H9 (cell line): ENCODE results near the gene PSKH1. TPM values are rescaled to one million over a fixed set of nuclear protein-coding genes. Genes with fewer than 3 reads are reported as not detected.
"Not testable (repeated sequence)": the region's sequence is repeated elsewhere in the genome, so short reads cannot be mapped to it uniquely, and the experiment has no call there.

Source experiments
- DNase-seq: peaks from one replicate; pipeline ENCODE4 v3.0.0-alpha.2; 2017
- H2AFZ ChIP-seq: one replicate; pipeline ENCODE4 v1.6.1; 2013; ENCODE audit warnings: mild to moderate bottlenecking, low read length, control low read depth, moderate library complexity
- H2AK5ac ChIP-seq: 2 replicates; pipeline ENCODE4 v1.6.1; 2013; ENCODE audit warnings: low read length, control low read depth, mixed read lengths; ENCODE audit not compliant: insufficient read length
- H2BK120ac ChIP-seq: one replicate; pipeline ENCODE4 v1.6.1; 2013; ENCODE audit warnings: low read depth, mild to moderate bottlenecking, low read length, control low read depth, inconsistent platforms; ENCODE audit not compliant: poor library complexity, severe bottlenecking
- H2BK12ac ChIP-seq: 2 replicates; pipeline ENCODE4 v1.6.1; 2013; ENCODE audit warnings: low read length, control low read depth, mixed read lengths, low read depth; ENCODE audit not compliant: insufficient read length
- H2BK15ac ChIP-seq: 2 replicates; pipeline ENCODE4 v1.6.1; 2013; ENCODE audit warnings: low read depth, low read length, control low read depth
- H2BK20ac ChIP-seq: one replicate; pipeline ENCODE4 v1.6.1; 2013; ENCODE audit warnings: low read depth, mild to moderate bottlenecking, low read length, control low read depth, inconsistent platforms; ENCODE audit not compliant: poor library complexity, severe bottlenecking
- H2BK5ac ChIP-seq: 2 replicates; pipeline ENCODE4 v1.6.1; 2013; ENCODE audit warnings: low read length, control low read depth, mixed read lengths; ENCODE audit not compliant: insufficient read length
- H3K14ac ChIP-seq: 2 replicates; pipeline ENCODE4 v1.6.1; 2013; ENCODE audit warnings: low read length, control low read depth; ENCODE audit not compliant: insufficient read depth
- H3K18ac ChIP-seq: 2 replicates; pipeline ENCODE4 v1.6.1; 2013; ENCODE audit warnings: low read depth, mild to moderate bottlenecking, mixed read lengths, low read length, control low read depth; ENCODE audit not compliant: insufficient read length
- H3K23ac ChIP-seq: 2 replicates; pipeline ENCODE4 v1.6.1; 2013; ENCODE audit warnings: low read length, control low read depth, mixed read lengths, low read depth; ENCODE audit not compliant: insufficient read length
- H3K23me2 ChIP-seq: 2 replicates; pipeline ENCODE4 v1.6.1; 2013; ENCODE audit warnings: low read depth, mild to moderate bottlenecking, mixed read lengths, low read length, control low read depth; ENCODE audit not compliant: insufficient read length, poor library complexity, severe bottlenecking
- H3K27ac ChIP-seq: 2 replicates; pipeline ENCODE4 v1.5.1; 2013; ENCODE audit warnings: low read length, control low read depth, mixed read lengths, low read depth; ENCODE audit not compliant: insufficient read length
- H3K27me3 ChIP-seq: 2 replicates; pipeline ENCODE4 v1.6.1; 2013; ENCODE audit warnings: low read length, control low read depth, inconsistent platforms; ENCODE audit not compliant: insufficient read depth
- H3K4ac ChIP-seq: 2 replicates; pipeline ENCODE4 v1.6.1; 2013; ENCODE audit warnings: low read depth, mild to moderate bottlenecking, control low read depth, inconsistent platforms, low read length, moderate library complexity
- H3K4me1 ChIP-seq: 2 replicates; pipeline ENCODE4 v1.6.1; 2013; ENCODE audit warnings: low read length, control low read depth, inconsistent platforms; ENCODE audit not compliant: insufficient read depth
- H3K4me2 ChIP-seq: 2 replicates; pipeline ENCODE4 v1.6.1; 2013; ENCODE audit warnings: low read length, control low read depth, mixed read lengths; ENCODE audit not compliant: insufficient read length, insufficient read depth
- H3K56ac ChIP-seq: 2 replicates; pipeline ENCODE4 v1.6.1; 2013; ENCODE audit warnings: low read depth, mild to moderate bottlenecking, mixed read lengths, low read length, control low read depth; ENCODE audit not compliant: insufficient read length
- H3K79me1 ChIP-seq: 2 replicates; pipeline ENCODE4 v1.6.1; 2013; ENCODE audit warnings: low read depth, mild to moderate bottlenecking, moderate library complexity, low read length, control low read depth, inconsistent platforms; ENCODE audit not compliant: insufficient read depth, poor library complexity, severe bottlenecking
- H3K79me2 ChIP-seq: 2 replicates; pipeline ENCODE4 v1.6.1; 2013; ENCODE audit warnings: low read length, control low read depth, inconsistent platforms; ENCODE audit not compliant: insufficient read depth
- H3K9ac ChIP-seq: 2 replicates; pipeline ENCODE4 v1.6.1; 2013; ENCODE audit warnings: low read length, control low read depth, mixed read lengths; ENCODE audit not compliant: insufficient read length; ENCODE audit errors: extremely low read depth
- H3K9me3 ChIP-seq: one replicate; pipeline ENCODE4 v1.6.1; 2013; ENCODE audit warnings: low read depth, low read length, inconsistent platforms; ENCODE audit not compliant: control insufficient read depth
- H3T11ph ChIP-seq: one replicate; pipeline ENCODE4 v1.6.1; 2013; ENCODE audit warnings: mild to moderate bottlenecking, low read length, control low read depth, inconsistent platforms
- H4K20me1 ChIP-seq: one replicate; pipeline ENCODE4 v1.6.1; 2013; ENCODE audit not compliant: control insufficient read depth, insufficient read length, insufficient read depth
- H4K5ac ChIP-seq: 2 replicates; pipeline ENCODE4 v1.6.1; 2013; ENCODE audit warnings: low read depth, mild to moderate bottlenecking, mixed read lengths, low read length, control low read depth; ENCODE audit not compliant: insufficient read length
- H4K8ac ChIP-seq: replicated peaks from 2 replicates; pipeline ENCODE4 v1.6.1; 2013; ENCODE audit warnings: low read length, control low read depth, mixed read lengths, low read depth; ENCODE audit not compliant: insufficient read length
- H4K91ac ChIP-seq: 2 replicates; pipeline ENCODE4 v1.6.1; 2013; ENCODE audit warnings: low read depth, mild to moderate bottlenecking, moderate library complexity, mixed read lengths, low read length, control low read depth; ENCODE audit not compliant: insufficient read length
- H3K27ac Mint-ChIP-seq, 3 experiments: 2 replicates in 2 of 3; 3 replicates in 1 of 3; pipeline ENCODE4 v1.8.0; 2020 to 2021; ENCODE audit warnings: mixed read lengths in 3 of 3, mild to moderate bottlenecking in 1 of 3, moderate library complexity in 1 of 3
- H3K27me3 Mint-ChIP-seq: 2 replicates; pipeline ENCODE4 v1.8.0; 2021; ENCODE audit warnings: low read depth, mild to moderate bottlenecking, moderate library complexity, mixed read lengths
- H3K36me3 Mint-ChIP-seq, 3 experiments: 2 replicates in 2 of 3; 3 replicates in 1 of 3; pipeline ENCODE4 v1.8.0; 2020 to 2021; ENCODE audit warnings: low read depth in 3 of 3, mixed read lengths in 3 of 3; ENCODE audit not compliant: insufficient read depth in 1 of 3
- H3K4me1 Mint-ChIP-seq, 2 experiments: 2 replicates each; pipeline ENCODE4 v1.8.0; 2020; ENCODE audit warnings: mixed read lengths in 2 of 2
- H3K4me3 Mint-ChIP-seq, 2 experiments: 2 replicates in 1 of 2; 3 replicates in 1 of 2; pipeline ENCODE4 v1.8.0; 2020 to 2021; ENCODE audit warnings: mild to moderate bottlenecking in 2 of 2, mixed read lengths in 2 of 2, moderate library complexity in 1 of 2
- H3K9me3 Mint-ChIP-seq, 2 experiments: 2 replicates in 1 of 2; 3 replicates in 1 of 2; pipeline ENCODE4 v1.8.0; 2020; ENCODE audit warnings: mild to moderate bottlenecking in 2 of 2, mixed read lengths in 2 of 2, moderate library complexity in 1 of 2
- WGBS: extraction: QIAGEN DNeasy Blood & Tissue Kit; methylation state at CpG from one replicate; pipeline ENCODE4 v1.1.7; 2013; ENCODE audit warnings: missing lambda C conversion rate, low lambda C conversion rate, mixed read lengths; ENCODE audit not compliant: insufficient read length; ENCODE audit errors: extremely low coverage; 5-methylcytosine and 5-hydroxymethylcytosine counted together
- total RNA-seq: library from RNA; stranded (reverse); gene quantifications from 2 replicates; pipeline ENCODE4 v1.2.1, GENCODE V29; 2021
- TF ChIP-seq, protein P1 (sequence below): fragments of 200-600 bp; sonication (generic); conservative IDR thresholded peaks from 3 replicates; pipeline ENCODE4 v1.8.0; 2021; ENCODE audit warnings: antibody characterized with exemption, mild to moderate bottlenecking

Gene PSKH1
- total RNA-seq, 1 experiment from 2014 or later, result 29.1 TPM

DNA sequence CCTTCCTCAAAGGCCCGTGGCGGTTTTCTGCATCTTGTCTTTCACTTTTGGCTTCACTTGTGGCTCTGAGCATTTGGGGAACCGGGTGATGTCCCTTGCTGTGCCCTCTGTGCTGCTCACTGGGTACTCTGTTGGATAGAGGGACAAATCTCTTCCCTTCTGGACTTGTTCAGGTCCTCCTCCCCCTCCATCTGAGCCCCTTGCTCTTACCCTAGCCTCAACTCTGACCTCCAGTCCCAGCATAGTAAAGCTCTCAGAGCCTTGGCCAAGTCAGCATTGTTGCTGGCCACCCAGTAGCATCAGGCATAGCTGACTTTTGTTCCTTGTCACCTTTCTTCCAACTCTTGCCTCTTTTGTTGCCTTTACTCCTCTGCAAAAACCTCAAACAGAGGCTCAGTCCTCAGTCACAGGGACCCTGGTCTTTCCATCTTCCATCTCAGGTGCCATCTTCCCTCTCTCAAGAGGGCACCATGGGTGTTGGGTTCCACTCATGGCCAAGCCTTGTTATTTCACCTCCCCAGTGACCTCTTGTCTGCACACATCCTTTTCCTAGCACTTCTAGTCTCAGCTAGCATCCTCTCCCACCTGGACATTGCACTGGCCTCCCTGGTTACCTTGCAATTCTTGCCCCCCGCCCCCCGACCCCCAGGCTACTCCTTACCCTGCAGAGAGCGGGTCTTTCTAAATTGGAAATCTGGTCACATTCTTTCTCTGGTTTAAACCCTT, 44.0 kb downstream of the PSKH1 start:
- peaks cover 10% of the 10 kb centered on the region for H3K27me3 Mint-ChIP-seq
- DNase-seq, result no peak
- Histone ChIP-seq H3T11ph (no peak overlapping the region), H2AFZ (no peak overlapping the region), H2BK15ac (no peak overlapping the region), H3K4me1 (peaks cover 3% of the 10 kb centered on the region; the same call in 1 of the 2 replicates), H3K27me3 (no peaks in the 10 kb centered on the region), H4K91ac (no peak overlapping the region), H3K23me2 (peaks cover 18% of the 10 kb centered on the region), H3K4me2 (peak overlapping the region; percentile 79), H2BK120ac (no peak overlapping the region), H3K23ac (no peak overlapping the region), H3K9ac (peak overlapping the region; percentile 33), H3K27ac (no peak overlapping the region), H3K18ac (no peak overlapping the region), H3K9me3 (no peaks in the 10 kb centered on the region), H4K5ac (no peak overlapping the region), H3K79me1 (no peaks in the 10 kb centered on the region), H2AK5ac (no peak overlapping the region), H4K20me1 (no peaks in the 10 kb centered on the region), H3K79me2 (no peaks in the 10 kb centered on the region), H3K4ac (no peak overlapping the region), H3K56ac (no peak overlapping the region), H3K14ac (peak overlapping the region; percentile 16; the same call in 1 of the 2 replicates), H2BK5ac (no peak overlapping the region), H2BK20ac (no peak overlapping the region), H4K8ac (no peak overlapping the region), H2BK12ac (no peak overlapping the region)
- peaks cover 25 to 26% of the 10 kb centered on the region in 2 experiments for H3K4me1 Mint-ChIP-seq
- TF ChIP-seq, protein P1, sequence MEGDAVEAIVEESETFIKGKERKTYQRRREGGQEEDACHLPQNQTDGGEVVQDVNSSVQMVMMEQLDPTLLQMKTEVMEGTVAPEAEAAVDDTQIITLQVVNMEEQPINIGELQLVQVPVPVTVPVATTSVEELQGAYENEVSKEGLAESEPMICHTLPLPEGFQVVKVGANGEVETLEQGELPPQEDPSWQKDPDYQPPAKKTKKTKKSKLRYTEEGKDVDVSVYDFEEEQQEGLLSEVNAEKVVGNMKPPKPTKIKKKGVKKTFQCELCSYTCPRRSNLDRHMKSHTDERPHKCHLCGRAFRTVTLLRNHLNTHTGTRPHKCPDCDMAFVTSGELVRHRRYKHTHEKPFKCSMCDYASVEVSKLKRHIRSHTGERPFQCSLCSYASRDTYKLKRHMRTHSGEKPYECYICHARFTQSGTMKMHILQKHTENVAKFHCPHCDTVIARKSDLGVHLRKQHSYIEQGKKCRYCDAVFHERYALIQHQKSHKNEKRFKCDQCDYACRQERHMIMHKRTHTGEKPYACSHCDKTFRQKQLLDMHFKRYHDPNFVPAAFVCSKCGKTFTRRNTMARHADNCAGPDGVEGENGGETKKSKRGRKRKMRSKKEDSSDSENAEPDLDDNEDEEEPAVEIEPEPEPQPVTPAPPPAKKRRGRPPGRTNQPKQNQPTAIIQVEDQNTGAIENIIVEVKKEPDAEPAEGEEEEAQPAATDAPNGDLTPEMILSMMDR, result no peak
- H3K9me3 Mint-ChIP-seq, result peaks cover 0 to 2% of the 10 kb centered on the region in 2 experiments; a peak in 2 of 5 replicates
- peak overlapping the region; percentile 98 to 100 for H3K4me3 Mint-ChIP-seq
- peak overlapping the region; percentile 18 to 99 (median 32); a peak in 5 of 7 replicates for H3K27ac Mint-ChIP-seq
- no CpG with 5 or more reads among the region's 6 CpGs for WGBS
- H3K36me3 Mint-ChIP-seq, result peaks cover 0 to 34% (median 8%) of the 10 kb centered on the region in 3 experiments; a peak in 4 of 7 replicates

DNA sequence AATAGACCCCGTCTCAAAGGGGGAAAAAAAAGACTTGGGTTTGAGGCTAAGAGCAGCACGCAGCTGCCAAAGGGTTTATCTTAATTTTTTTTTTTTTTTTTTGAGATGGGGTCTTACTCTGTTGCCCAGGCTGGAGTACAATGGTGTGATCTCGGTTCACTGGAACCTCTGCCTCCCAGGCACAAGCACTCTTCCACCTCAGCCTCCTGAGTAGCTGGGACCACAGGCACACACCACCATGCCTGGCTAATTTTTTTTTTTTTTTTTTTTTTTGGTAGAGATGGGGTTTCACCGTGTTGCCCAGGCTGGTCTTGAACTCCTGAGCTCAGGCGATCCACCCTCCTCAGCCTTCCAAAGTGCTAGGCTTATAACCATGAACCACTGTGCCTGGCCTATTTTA, 44.7 kb downstream of the PSKH1 start:
- not testable (repeated sequence) for H4K91ac ChIP-seq, H3K9me3 Mint-ChIP-seq, H2BK12ac ChIP-seq, H3K79me2 ChIP-seq, H3K27ac ChIP-seq, DNase-seq, H3K4ac ChIP-seq, H3K18ac ChIP-seq, H3K79me1 ChIP-seq, H3K4me2 ChIP-seq, H4K5ac ChIP-seq, H3K56ac ChIP-seq, H3T11ph ChIP-seq, H3K9me3 ChIP-seq, H2BK15ac ChIP-seq, H2BK20ac ChIP-seq, H4K8ac ChIP-seq, H3K27ac Mint-ChIP-seq, H2BK120ac ChIP-seq, H3K4me1 ChIP-seq, H2BK5ac ChIP-seq, H3K23ac ChIP-seq, H3K27me3 ChIP-seq, H3K9ac ChIP-seq, H2AK5ac ChIP-seq, H4K20me1 ChIP-seq, H3K14ac ChIP-seq, H2AFZ ChIP-seq
- Mint-ChIP-seq H3K4me3 (peak overlapping the region in 1 of 2 experiments; percentile 100; a peak in 2 of 5 replicates), H3K36me3 (peaks cover 0 to 31% (median 8%) of the 10 kb centered on the region in 3 experiments; a peak in 4 of 7 replicates), H3K4me1 (peaks cover 25 to 26% of the 10 kb centered on the region in 2 experiments), H3K27me3 (peaks cover 10% of the 10 kb centered on the region)
- no CpG with 5 or more reads among the region's 5 CpGs for WGBS
- H3K23me2 ChIP-seq, result peaks cover 18% of the 10 kb centered on the region
